ENCODE data around the gene ZNF593. TPM values are rescaled to one million over a fixed set of nuclear protein-coding genes. Genes with fewer than 3 reads are reported as not detected.

The ZNF593 gene
- total and polyA plus RNA-seq, 2 donors (not counting 1 experiment from before 2014, with no cell fraction given), result 10.7 to 60.0 TPM

DNA sequence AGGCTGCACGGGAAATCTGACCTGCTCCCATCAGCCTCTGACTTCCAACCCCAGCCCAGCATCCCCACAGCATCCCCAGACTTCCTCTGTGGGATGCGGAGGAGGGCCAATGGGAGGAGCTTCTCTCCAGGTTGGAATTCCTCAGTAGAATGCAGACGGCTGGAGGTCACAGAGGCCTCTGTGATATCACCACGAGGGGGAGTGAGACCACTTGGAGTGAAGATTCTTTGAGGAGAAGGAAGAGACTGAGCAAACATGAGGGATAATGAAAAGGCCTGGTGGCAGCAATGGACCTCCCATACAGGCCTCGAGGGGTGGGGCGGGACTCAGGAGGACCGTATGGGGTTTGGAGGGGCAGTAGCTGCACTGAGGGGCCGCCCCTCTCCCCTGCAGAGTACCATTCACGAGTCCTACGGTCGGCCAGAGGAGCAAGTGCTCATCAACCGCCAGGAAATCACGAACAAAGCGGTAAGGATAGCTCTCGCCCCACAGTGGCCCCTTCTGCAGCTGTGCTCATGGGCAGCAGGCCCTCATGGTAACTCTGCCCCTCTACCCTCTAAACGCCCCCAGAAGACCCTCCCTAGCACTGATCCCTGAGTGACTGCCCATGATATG lies 20.8 kb downstream of the ZNF593 start, which contains the start of gene CATSPER4:
TSS of gene CATSPER4 (plus strand) at position 230 of the 615 bp plus-strand sequence. CDS start at position 256, 26 bp downstream.
- WGBS (ENCODE audit: insufficient coverage), result 69% methylated on average over 14 of the region's 16 CpGs
- no peak within 1 kb of the TSS for H3K27ac ChIP-seq (ENCODE audit: low read length in 2 of 2)
- no peak within 1 kb of the TSS for H2AFZ ChIP-seq (ENCODE audit: insufficient read depth, low read depth, low read length, poor library complexity, severe bottlenecking)
- no peaks in the 10 kb centered on the region for H4K20me1 ChIP-seq (ENCODE audit: control insufficient read depth, insufficient read depth, low read length, poor library complexity, severe bottlenecking)
- CTCF ChIA-PET, result interaction anchor here (0.6 to 1.0 kb wide), 2 partner anchors 121 to 174 kb away, joined by 3 read pairs; no protein-coding TSS in a partner anchor
- H3K4me3 ChIP-seq (ENCODE audit: control extremely low read depth in 1 of 5, extremely low read depth in 1 of 5, insufficient read depth in 1 of 5, low read depth in 2 of 5, low read length in 4 of 5), result no peak within 1 kb of the TSS
- Mint-ChIP-seq H3K27ac (no peak within 1 kb of the TSS), H3K4me1 (no peaks in the 10 kb centered on the region), H3K9me3 (ENCODE audit: insufficient read depth) (no peaks in the 10 kb centered on the region), H3K27me3 (no peaks in the 10 kb centered on the region), H3K4me3 (no peak within 1 kb of the TSS)
- no peaks in the 10 kb centered on the region for H3K4me1 ChIP-seq (ENCODE audit: control insufficient read depth in 2 of 2, insufficient read depth in 2 of 2, low read length in 2 of 2)
- no peaks in the 10 kb centered on the region for H3K36me3 ChIP-seq (replicated peaks in 1 of 2; ENCODE audit: control extremely low read depth in 1 of 2, control insufficient read depth in 1 of 2, extremely low read depth in 1 of 2, insufficient read depth in 2 of 2, low read length in 1 of 2)
- POLR2A ChIA-PET, result no interaction called here
- ATAC-seq (ENCODE audit: low read depth) (no peak), DNase-seq (peak; percentile 27)
- TF ChIP-seq EZH2 (IDR thresholded peaks at IDR 0.05; ENCODE audit: borderline replicate concordance, insufficient read depth, low read depth, low read length, poor library complexity, severe bottlenecking), result no peak
- TF ChIP-seq, protein P1, sequence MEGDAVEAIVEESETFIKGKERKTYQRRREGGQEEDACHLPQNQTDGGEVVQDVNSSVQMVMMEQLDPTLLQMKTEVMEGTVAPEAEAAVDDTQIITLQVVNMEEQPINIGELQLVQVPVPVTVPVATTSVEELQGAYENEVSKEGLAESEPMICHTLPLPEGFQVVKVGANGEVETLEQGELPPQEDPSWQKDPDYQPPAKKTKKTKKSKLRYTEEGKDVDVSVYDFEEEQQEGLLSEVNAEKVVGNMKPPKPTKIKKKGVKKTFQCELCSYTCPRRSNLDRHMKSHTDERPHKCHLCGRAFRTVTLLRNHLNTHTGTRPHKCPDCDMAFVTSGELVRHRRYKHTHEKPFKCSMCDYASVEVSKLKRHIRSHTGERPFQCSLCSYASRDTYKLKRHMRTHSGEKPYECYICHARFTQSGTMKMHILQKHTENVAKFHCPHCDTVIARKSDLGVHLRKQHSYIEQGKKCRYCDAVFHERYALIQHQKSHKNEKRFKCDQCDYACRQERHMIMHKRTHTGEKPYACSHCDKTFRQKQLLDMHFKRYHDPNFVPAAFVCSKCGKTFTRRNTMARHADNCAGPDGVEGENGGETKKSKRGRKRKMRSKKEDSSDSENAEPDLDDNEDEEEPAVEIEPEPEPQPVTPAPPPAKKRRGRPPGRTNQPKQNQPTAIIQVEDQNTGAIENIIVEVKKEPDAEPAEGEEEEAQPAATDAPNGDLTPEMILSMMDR (IDR thresholded peaks at IDR 0.05), result no peak
- intact Hi-C loops (cut with micrococcal nuclease), result no loop called here
- H3K79me2 ChIP-seq (ENCODE audit: control insufficient read depth, insufficient read depth, low read length), result no peaks in the 10 kb centered on the region
- H3K9ac ChIP-seq (ENCODE audit: low read length), result no peak within 1 kb of the TSS
- peaks cover 0 to 2% (median 0%) of the 10 kb centered on the region in 4 experiments for H3K27me3 ChIP-seq (replicated peaks in 1 of 4; ENCODE audit: control extremely low read depth in 1 of 4, control insufficient read depth in 3 of 4, insufficient read depth in 4 of 4, low read length in 3 of 4)
- no peak within 1 kb of the TSS for H3K4me2 ChIP-seq (replicated peaks; ENCODE audit: low read depth, low read length, poor library complexity, severe bottlenecking)
- no peaks in the 10 kb centered on the region for H3K9me3 ChIP-seq (ENCODE audit: control extremely low read depth in 1 of 3, control insufficient read depth in 2 of 3, insufficient read depth in 1 of 3, low read length in 2 of 3)

DNA sequence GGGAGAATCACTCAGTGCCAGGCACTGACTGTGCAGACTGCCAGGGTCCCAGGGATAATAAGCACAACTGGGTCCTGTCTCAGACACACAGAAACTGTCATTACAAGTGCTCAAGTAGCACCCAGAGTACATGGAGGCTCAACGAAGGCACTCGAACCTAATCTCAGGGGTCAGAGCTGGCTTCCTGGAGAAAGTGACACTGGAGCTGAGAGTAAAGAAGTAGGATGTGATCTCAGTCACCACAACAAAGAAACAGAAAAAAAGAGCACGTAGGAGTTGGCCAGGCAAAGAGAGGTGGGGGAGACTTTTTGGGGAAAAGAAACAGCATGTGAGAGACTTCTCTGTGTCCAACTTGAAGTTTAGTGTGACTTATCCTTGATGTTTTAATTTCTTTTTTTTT lies 22.0 kb downstream of the ZNF593 start:
- DNase-seq (no peak), ATAC-seq (ENCODE audit: low read depth) (no peak)
- H3K36me3 ChIP-seq (replicated peaks in 1 of 2; ENCODE audit: control extremely low read depth in 1 of 2, control insufficient read depth in 1 of 2, extremely low read depth in 1 of 2, insufficient read depth in 2 of 2, low read length in 1 of 2), result no peaks in the 10 kb centered on the region
- H4K20me1 ChIP-seq (ENCODE audit: control insufficient read depth, insufficient read depth, low read length, poor library complexity, severe bottlenecking), result no peaks in the 10 kb centered on the region
- peaks cover 0 to 2% (median 0%) of the 10 kb centered on the region in 4 experiments for H3K27me3 ChIP-seq (replicated peaks in 1 of 4; ENCODE audit: control extremely low read depth in 1 of 4, control insufficient read depth in 3 of 4, insufficient read depth in 4 of 4, low read length in 3 of 4)
- TF ChIP-seq, protein P1 (IDR thresholded peaks at IDR 0.05), result no peak
- TF ChIP-seq EZH2 (IDR thresholded peaks at IDR 0.05; ENCODE audit: borderline replicate concordance, insufficient read depth, low read depth, low read length, poor library complexity, severe bottlenecking), result no peak
- Mint-ChIP-seq H3K4me1 (no peaks in the 10 kb centered on the region), H3K9me3 (ENCODE audit: insufficient read depth) (no peaks in the 10 kb centered on the region), H3K27me3 (peaks cover 6% of the 10 kb centered on the region), H3K4me3 (no peak overlapping the region), H3K27ac (no peak overlapping the region)
- no peaks in the 10 kb centered on the region for H3K9me3 ChIP-seq (ENCODE audit: control extremely low read depth in 1 of 3, control insufficient read depth in 2 of 3, insufficient read depth in 1 of 3, low read length in 2 of 3)
- no peak overlapping the region for H3K4me3 ChIP-seq (ENCODE audit: control extremely low read depth in 1 of 5, extremely low read depth in 1 of 5, insufficient read depth in 1 of 5, low read depth in 2 of 5, low read length in 4 of 5)
- intact Hi-C loops (cut with micrococcal nuclease), result no loop called here
- ChIA-PET POLR2A (interaction anchor here (0.7 kb wide), 1 partner anchor 127 kb away, joined by 4 read pairs; no protein-coding TSS in a partner anchor), CTCF (interaction anchor here (1.0 to 1.1 kb wide), 2 partner anchors 18 to 89 kb away, joined by 3 read pairs; no protein-coding TSS in a partner anchor)
- no peaks in the 10 kb centered on the region for H3K4me1 ChIP-seq (ENCODE audit: control insufficient read depth in 2 of 2, insufficient read depth in 2 of 2, low read length in 2 of 2)
- H2AFZ ChIP-seq (ENCODE audit: insufficient read depth, low read depth, low read length, poor library complexity, severe bottlenecking), result no peak overlapping the region
- no peak overlapping the region for H3K27ac ChIP-seq (ENCODE audit: low read length in 2 of 2)
- no peak overlapping the region for H3K9ac ChIP-seq (ENCODE audit: low read length)
- whole genome bisulfite sequencing (ENCODE audit: insufficient coverage), result no CpG with 5 or more reads among the region's 3 CpGs
- no peaks in the 10 kb centered on the region for H3K79me2 ChIP-seq (ENCODE audit: control insufficient read depth, insufficient read depth, low read length)
- no peak overlapping the region for H3K4me2 ChIP-seq (replicated peaks; ENCODE audit: low read depth, low read length, poor library complexity, severe bottlenecking)
